Measurements from ENCODE around the gene PSMD2. TPM values are rescaled to one million over a fixed set of nuclear protein-coding genes. Genes with fewer than 3 reads are reported as not detected.
A peak's percentile ranks its signal among the peaks of the same experiment; 100 is the strongest.

The PSMD2 gene
- total RNA-seq, 2 experiments from 2014 or later = 244 to 257 TPM

GRCh38 chr3:184289426-184289938 lies 9.6 kb upstream of the PSMD2 start:
- Mint-ChIP-seq H3K4me1 (ENCODE audit: low read depth) (no peaks in the 10 kb centered on the region), H3K36me3 (ENCODE audit: low read depth) (no peaks in the 10 kb centered on the region), H3K27me3 (ENCODE audit: low read depth) (peaks cover 4% of the 10 kb centered on the region), H3K4me3 (no peak overlapping the region), H3K9me3 (no peaks in the 10 kb centered on the region), H3K27ac (no peak overlapping the region)
- DNase-seq = peak; percentile 79
- CTCF ChIA-PET = interaction anchor here (0.5 to 4.9 kb wide), 11 partner anchors 9 to 466 kb away, joined by 3 to 34 read pairs (median 3); partner anchors contain the start of gene EEF1AKMT4
- intact Hi-C loops (cut with micrococcal nuclease) = loop anchor here (1.0 to 2.0 kb wide), 5 partner anchors 39 to 394 kb away; no protein-coding TSS in a partner anchor

- no peak for DNase-seq
- Mint-ChIP-seq H3K4me3 (no peak overlapping the region), H3K27me3 (ENCODE audit: low read depth) (peaks cover 4% of the 10 kb centered on the region), H3K4me1 (ENCODE audit: low read depth) (no peaks in the 10 kb centered on the region), H3K9me3 (no peaks in the 10 kb centered on the region), H3K27ac (no peak overlapping the region), H3K36me3 (ENCODE audit: low read depth) (no peaks in the 10 kb centered on the region)
- CTCF ChIA-PET = interaction anchor here (1.1 to 4.9 kb wide), 2 partner anchors 63 to 467 kb away, joined by 3 to 34 read pairs; no protein-coding TSS in a partner anchor
- intact Hi-C loops (cut with micrococcal nuclease) = no loop called here
Observed at GRCh38 chr3:184290331-184290730, 8.7 kb upstream of the PSMD2 start.

- intact Hi-C loops (cut with micrococcal nuclease) = no loop called here
- CTCF ChIA-PET = interaction anchor here (1.2 to 4.9 kb wide), 2 partner anchors 41 to 64 kb away, joined by 3 to 34 read pairs; partner anchors contain the start of gene EEF1AKMT4
- peaks cover under 1% of the 10 kb centered on the region for H3K27me3 Mint-ChIP-seq (ENCODE audit: low read depth)
- H3K36me3 Mint-ChIP-seq (ENCODE audit: low read depth) = no peaks in the 10 kb centered on the region
- H3K4me1 Mint-ChIP-seq (ENCODE audit: low read depth) = no peaks in the 10 kb centered on the region
- no peak for DNase-seq
- H3K9me3 Mint-ChIP-seq = no peaks in the 10 kb centered on the region
- no peak overlapping the region for H3K4me3 Mint-ChIP-seq
- no peak overlapping the region for H3K27ac Mint-ChIP-seq
Observed at GRCh38 chr3:184291044-184291737, 7.8 kb upstream of the PSMD2 start.

GRCh38 chr3:184291738-184292445 lies 7.1 kb upstream of the PSMD2 start:
- no peaks in the 10 kb centered on the region for H3K27me3 Mint-ChIP-seq (ENCODE audit: low read depth)
- H3K9me3 Mint-ChIP-seq = no peaks in the 10 kb centered on the region
- H3K4me1 Mint-ChIP-seq (ENCODE audit: low read depth) = no peaks in the 10 kb centered on the region
- H3K27ac Mint-ChIP-seq = no peak overlapping the region
- intact Hi-C loops (cut with micrococcal nuclease) = no loop called here
- CTCF ChIA-PET = interaction anchor here (1.2 to 4.9 kb wide), 2 partner anchors 42 to 64 kb away, joined by 3 to 34 read pairs; partner anchors contain the start of gene EEF1AKMT4
- no peak for DNase-seq
- no peaks in the 10 kb centered on the region for H3K36me3 Mint-ChIP-seq (ENCODE audit: low read depth)
- H3K4me3 Mint-ChIP-seq = no peak overlapping the region

GRCh38 chr3:184295771-184296170 lies 3.3 kb upstream of the PSMD2 start:
- CTCF ChIA-PET = interaction anchor here (0.7 to 1.0 kb wide), 3 partner anchors 42 to 65 kb away, joined by 3 to 7 read pairs (median 4); no protein-coding TSS in a partner anchor
- peaks cover 12% of the 10 kb centered on the region for H3K4me1 Mint-ChIP-seq (ENCODE audit: low read depth)
- peaks cover 13% of the 10 kb centered on the region for H3K36me3 Mint-ChIP-seq (ENCODE audit: low read depth)
- no peak for DNase-seq
- no peaks in the 10 kb centered on the region for H3K9me3 Mint-ChIP-seq
- no peaks in the 10 kb centered on the region for H3K27me3 Mint-ChIP-seq (ENCODE audit: low read depth)
- no peak overlapping the region for H3K4me3 Mint-ChIP-seq
- intact Hi-C loops (cut with micrococcal nuclease) = loop anchor here (5.0 kb wide), 1 partner anchor 278 kb away; the partner anchor contains the start of gene ABCC5
- H3K27ac Mint-ChIP-seq = no peak overlapping the region

- Mint-ChIP-seq H3K27me3 (ENCODE audit: low read depth) (no peaks in the 10 kb centered on the region), H3K27ac (no peak overlapping the region), H3K36me3 (ENCODE audit: low read depth) (peaks cover 16% of the 10 kb centered on the region), H3K9me3 (no peaks in the 10 kb centered on the region), H3K4me1 (ENCODE audit: low read depth) (peaks cover 17% of the 10 kb centered on the region), H3K4me3 (no peak overlapping the region)
- intact Hi-C loops (cut with micrococcal nuclease) = loop anchor here (5.0 kb wide), 1 partner anchor 279 kb away; the partner anchor contains the start of gene ABCC5
- CTCF ChIA-PET = interaction anchor here (1.0 kb wide), 1 partner anchor 47 kb away, joined by 4 read pairs; no protein-coding TSS in a partner anchor
- DNase-seq = no peak
Observed at GRCh38 chr3:184296616-184297015, 2.4 kb upstream of the PSMD2 start.

- peaks cover 21% of the 10 kb centered on the region for H3K4me1 Mint-ChIP-seq (ENCODE audit: low read depth)
Observed at GRCh38 chr3:184299488-184300377, 692 bp downstream of the PSMD2 start.

GRCh38 chr3:184300378-184300720 lies 1.3 kb downstream of the PSMD2 start:
- H3K9me3 Mint-ChIP-seq = no peaks in the 10 kb centered on the region
- no peak for DNase-seq
- H3K4me3 Mint-ChIP-seq = peak overlapping the region; percentile 98
- H3K27ac Mint-ChIP-seq = peak overlapping the region; percentile 83
- CTCF ChIA-PET = interaction anchor here (1.0 to 1.3 kb wide), 3 partner anchors 10 to 72 kb away, joined by 3 read pairs; partner anchors contain the start of gene VWA5B2
- intact Hi-C loops (cut with micrococcal nuclease) = no loop called here
- peaks cover 43% of the 10 kb centered on the region for H3K36me3 Mint-ChIP-seq (ENCODE audit: low read depth)
- H3K27me3 Mint-ChIP-seq (ENCODE audit: low read depth) = no peaks in the 10 kb centered on the region
- H3K4me1 Mint-ChIP-seq (ENCODE audit: low read depth) = peaks cover 21% of the 10 kb centered on the region

More at GRCh38 chr3:184299488-184300377, 692 bp downstream of the PSMD2 start:
- Mint-ChIP-seq H3K36me3 (ENCODE audit: low read depth) (peaks cover 40% of the 10 kb centered on the region), H3K27ac (peak overlapping the region; percentile 83), H3K9me3 (no peaks in the 10 kb centered on the region), H3K27me3 (ENCODE audit: low read depth) (no peaks in the 10 kb centered on the region), H3K4me3 (peak overlapping the region; percentile 98)
- no peak for DNase-seq
- intact Hi-C loops (cut with micrococcal nuclease) = loop anchor here (1.0 to 5.0 kb wide), 11 partner anchors 15 to 983 kb away; partner anchors contain the start of genes ABCC5, ABCF3, AP2M1 and EEF1AKMT4
- CTCF ChIA-PET = interaction anchor here (1.3 kb wide), 1 partner anchor 72 kb away, joined by 3 read pairs; no protein-coding TSS in a partner anchor

GRCh38 chr3:184305577-184305976 lies 6.5 kb downstream of the PSMD2 start:
- DNase-seq = no peak
- intact Hi-C loops (cut with micrococcal nuclease) = no loop called here
- CTCF ChIA-PET = interaction anchor here (0.9 to 1.9 kb wide), 7 partner anchors 12 to 78 kb away, joined by 3 to 9 read pairs (median 3); partner anchors contain the start of gene FAM131A
- Mint-ChIP-seq H3K9me3 (no peaks in the 10 kb centered on the region), H3K36me3 (ENCODE audit: low read depth) (peaks cover 65% of the 10 kb centered on the region), H3K27ac (no peak overlapping the region), H3K4me1 (ENCODE audit: low read depth) (peaks cover 11% of the 10 kb centered on the region), H3K4me3 (no peak overlapping the region), H3K27me3 (ENCODE audit: low read depth) (no peaks in the 10 kb centered on the region)

- CTCF ChIA-PET = interaction anchor here (0.6 to 1.9 kb wide), 9 partner anchors 8 to 133 kb away, joined by 3 to 9 read pairs (median 3); no protein-coding TSS in a partner anchor
- intact Hi-C loops (cut with micrococcal nuclease) = no loop called here
- no peak for DNase-seq
- Mint-ChIP-seq H3K4me1 (ENCODE audit: low read depth) (peaks cover 5% of the 10 kb centered on the region), H3K27me3 (ENCODE audit: low read depth) (no peaks in the 10 kb centered on the region), H3K4me3 (no peak overlapping the region), H3K36me3 (ENCODE audit: low read depth) (peaks cover 62% of the 10 kb centered on the region), H3K27ac (no peak overlapping the region), H3K9me3 (no peaks in the 10 kb centered on the region)
Observed at GRCh38 chr3:184306341-184306972, 7.4 kb downstream of the PSMD2 start.

- Mint-ChIP-seq H3K36me3 (ENCODE audit: low read depth) (peaks cover 50% of the 10 kb centered on the region), H3K9me3 (no peaks in the 10 kb centered on the region), H3K4me1 (ENCODE audit: low read depth) (no peaks in the 10 kb centered on the region), H3K27me3 (ENCODE audit: low read depth) (no peaks in the 10 kb centered on the region), H3K4me3 (no peak overlapping the region), H3K27ac (no peak overlapping the region)
- intact Hi-C loops (cut with micrococcal nuclease) = no loop called here
- CTCF ChIA-PET = no interaction called here
- no peak for DNase-seq
Observed at GRCh38 chr3:184307915-184308314, 8.9 kb downstream of the PSMD2 start.
